SK-N-SH (cell line): ENCODE measurements around the gene F2R.

Source experiments
- CHD2 ChIP-seq: fragments of 150-350 bp; IDR thresholded peaks from 2 replicates; pipeline ENCODE4 v1.6.1; 2018; ENCODE audit warnings: low read length; ENCODE audit not compliant: partially characterized antibody
- EP300 ChIP-seq, 2 experiments: IDR thresholded peaks; 2 replicates each; pipeline versions ENCODE4 v1.4.0 to v1.6.1; 2012; ENCODE audit warnings: borderline replicate concordance in 1 of 2, low read depth in 1 of 2, low read length in 1 of 2
- GABPA ChIP-seq: IDR thresholded peaks from 2 replicates; pipeline ENCODE4 v1.4.0; 2012; ENCODE audit warnings: low read depth, mild to moderate bottlenecking
- IRF3 ChIP-seq: fragments of 150-350 bp; IDR thresholded peaks from 2 replicates; pipeline ENCODE4 v1.6.1; 2016; ENCODE audit warnings: mild to moderate bottlenecking, low read depth, low read length
- JUND ChIP-seq: IDR thresholded peaks from 2 replicates; pipeline ENCODE4 v1.4.0; 2012
- MAX ChIP-seq: IDR thresholded peaks from 2 replicates; pipeline ENCODE4 v1.4.0; 2012; ENCODE audit warnings: low read depth
- POLR2AphosphoS5 ChIP-seq: IDR thresholded peaks from 2 replicates; pipeline ENCODE4 v1.6.1; 2012; ENCODE audit warnings: low read depth, low read length
- RFX5 ChIP-seq: IDR thresholded peaks from 2 replicates; pipeline ENCODE4 v1.6.1; 2012; ENCODE audit warnings: mild to moderate bottlenecking, improper control_type of control experiment, low read length
- RXRA ChIP-seq: IDR thresholded peaks from 2 replicates; pipeline ENCODE4 v1.4.0; 2012; ENCODE audit warnings: low read depth, mild to moderate bottlenecking, borderline replicate concordance
- TF ChIP-seq, protein P1 (sequence below): fragments of 200-600 bp; sonication (generic); IDR thresholded peaks from 2 replicates; pipeline ENCODE4 v1.6.1; 2017; ENCODE audit warnings: antibody characterized with exemption, mild to moderate bottlenecking, moderate library complexity

DNA sequence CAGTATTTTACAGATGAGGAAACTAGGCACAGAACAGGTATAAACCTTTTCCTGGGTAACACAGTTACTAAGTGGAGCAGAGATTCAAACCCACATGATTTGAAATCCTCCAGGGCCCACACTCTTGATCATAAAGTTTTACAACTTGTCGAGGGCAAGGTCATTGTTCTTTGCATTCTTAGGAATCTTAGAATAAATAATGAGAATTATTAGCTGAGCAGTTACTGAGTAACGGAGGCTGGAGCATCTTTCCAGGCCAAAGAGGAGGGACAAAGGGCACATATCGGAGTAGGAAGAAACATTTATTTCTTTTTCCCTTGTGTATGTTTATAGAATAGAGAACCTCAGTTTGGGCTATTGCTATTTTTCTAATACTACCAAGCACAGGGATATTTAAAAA is 27.1 kb upstream of the F2R start:
- TF ChIP-seq IRF3 (no peak), GABPA (no peak), CHD2 (no peak), EP300 (IDR thresholded peaks at IDR 0.05; ENCODE audit: borderline replicate concordance in 1 of 2, low read depth in 1 of 2, low read length in 1 of 2) (no peak), RFX5 (no peak), MAX (no peak), JUND (no peak), POLR2AphosphoS5 (no peak), RXRA (no peak)
- TF ChIP-seq, protein P1, sequence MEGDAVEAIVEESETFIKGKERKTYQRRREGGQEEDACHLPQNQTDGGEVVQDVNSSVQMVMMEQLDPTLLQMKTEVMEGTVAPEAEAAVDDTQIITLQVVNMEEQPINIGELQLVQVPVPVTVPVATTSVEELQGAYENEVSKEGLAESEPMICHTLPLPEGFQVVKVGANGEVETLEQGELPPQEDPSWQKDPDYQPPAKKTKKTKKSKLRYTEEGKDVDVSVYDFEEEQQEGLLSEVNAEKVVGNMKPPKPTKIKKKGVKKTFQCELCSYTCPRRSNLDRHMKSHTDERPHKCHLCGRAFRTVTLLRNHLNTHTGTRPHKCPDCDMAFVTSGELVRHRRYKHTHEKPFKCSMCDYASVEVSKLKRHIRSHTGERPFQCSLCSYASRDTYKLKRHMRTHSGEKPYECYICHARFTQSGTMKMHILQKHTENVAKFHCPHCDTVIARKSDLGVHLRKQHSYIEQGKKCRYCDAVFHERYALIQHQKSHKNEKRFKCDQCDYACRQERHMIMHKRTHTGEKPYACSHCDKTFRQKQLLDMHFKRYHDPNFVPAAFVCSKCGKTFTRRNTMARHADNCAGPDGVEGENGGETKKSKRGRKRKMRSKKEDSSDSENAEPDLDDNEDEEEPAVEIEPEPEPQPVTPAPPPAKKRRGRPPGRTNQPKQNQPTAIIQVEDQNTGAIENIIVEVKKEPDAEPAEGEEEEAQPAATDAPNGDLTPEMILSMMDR = no peak
